HG02870 (cell line): ENCODE results near the gene CEP57L1.
"Not testable (repeated sequence)": the region's sequence is repeated elsewhere in the genome, so short reads cannot be mapped to it uniquely, and the experiment has no call there.

Experiments used
- ATAC-seq: cut with Tn5 transposase; IDR thresholded peaks from one replicate; pipeline ENCODE4 v1.9.1; 2021; ENCODE audit warnings: mild to moderate bottlenecking, moderate library complexity; ENCODE audit not compliant: unreplicated experiment

Gene CEP57L1

DNA sequence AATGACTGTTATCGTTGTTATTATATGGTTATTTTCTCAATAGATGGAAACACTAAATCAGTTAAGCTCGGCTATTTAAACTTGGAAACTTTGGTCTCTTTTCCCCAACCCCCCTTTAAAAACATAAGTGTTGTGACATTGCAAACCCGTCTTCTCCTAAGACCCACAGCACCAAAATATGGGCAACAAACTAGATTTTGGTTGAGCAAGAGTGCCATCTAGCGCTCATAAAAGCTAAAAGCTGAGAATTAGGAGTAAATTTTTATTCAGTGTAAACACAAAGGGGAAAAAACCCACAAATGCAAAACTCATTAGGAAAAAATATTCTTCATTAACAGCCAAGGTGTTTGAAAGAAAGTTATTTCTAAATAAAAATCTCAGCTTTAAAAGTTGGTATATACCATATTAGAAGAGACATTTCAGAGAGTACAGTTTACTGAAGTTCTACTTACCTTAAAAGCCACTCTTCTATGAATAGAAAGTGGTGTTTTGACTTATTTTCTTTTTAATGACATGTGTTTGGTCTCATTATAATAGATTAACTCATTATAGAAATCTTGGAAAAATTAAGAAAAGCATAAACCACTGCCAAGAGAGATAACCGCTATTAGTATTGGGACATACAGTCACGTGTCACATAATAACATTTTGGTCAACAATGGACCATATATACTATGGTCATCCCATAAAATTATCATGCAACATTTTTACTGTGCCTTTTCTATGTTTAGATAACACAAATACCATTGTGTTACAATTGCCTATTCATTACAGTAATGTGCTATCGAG lies 21.8 kb upstream of the CEP57L1 start:
- no peak for ATAC-seq

DNA sequence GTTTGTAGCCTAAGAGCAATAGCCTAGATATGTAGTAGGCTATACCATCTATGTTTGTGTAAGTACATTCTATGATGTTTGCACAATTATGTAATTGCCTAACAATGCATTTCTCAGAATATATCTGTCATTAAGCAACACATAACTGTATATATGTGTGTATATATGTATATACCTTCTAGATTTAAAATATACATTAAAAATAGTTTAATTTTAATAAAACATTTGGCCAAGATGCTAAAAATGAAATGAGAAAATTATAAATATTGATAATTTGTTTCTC lies 21.2 kb upstream of the CEP57L1 start:
- ATAC-seq = no peak

DNA sequence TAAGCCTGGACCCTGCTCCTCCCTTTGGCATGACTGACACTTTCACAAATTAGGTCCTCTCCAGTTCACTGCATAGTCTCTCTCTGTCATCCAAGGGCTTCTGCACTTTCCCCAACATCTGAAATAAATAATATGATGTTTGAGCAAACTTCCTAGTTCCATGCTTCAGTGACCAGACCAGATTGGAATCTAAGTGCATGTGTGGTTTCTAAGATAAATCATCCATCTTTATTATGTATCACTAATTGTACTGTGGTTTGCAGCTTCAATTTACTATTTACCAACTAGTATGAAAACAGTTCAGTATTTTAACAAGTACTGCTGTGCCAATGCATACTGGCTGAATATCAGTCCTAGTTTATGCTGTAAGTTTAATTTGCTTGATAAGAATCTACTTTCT lies 19.4 kb upstream of the CEP57L1 start:
- ATAC-seq = no peak

DNA sequence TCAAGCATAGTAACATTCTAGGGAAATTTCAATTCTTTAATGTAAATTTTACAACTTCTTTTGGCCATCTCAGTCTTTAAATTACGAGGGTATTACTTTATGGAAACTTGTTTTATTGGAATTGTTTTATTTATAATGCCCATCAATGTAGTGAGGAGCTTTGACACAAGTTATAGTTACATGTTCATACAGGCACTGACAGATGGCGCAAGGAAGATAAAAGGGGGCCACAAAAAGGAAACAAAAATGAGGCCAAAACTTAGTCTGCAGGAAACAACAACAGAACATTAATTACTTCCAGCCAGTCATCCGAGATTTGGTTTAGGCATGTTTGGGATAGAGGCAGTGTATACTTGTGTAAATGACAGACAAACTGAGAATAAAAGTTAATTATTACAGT lies 18.9 kb upstream of the CEP57L1 start:
- ATAC-seq = no peak

DNA sequence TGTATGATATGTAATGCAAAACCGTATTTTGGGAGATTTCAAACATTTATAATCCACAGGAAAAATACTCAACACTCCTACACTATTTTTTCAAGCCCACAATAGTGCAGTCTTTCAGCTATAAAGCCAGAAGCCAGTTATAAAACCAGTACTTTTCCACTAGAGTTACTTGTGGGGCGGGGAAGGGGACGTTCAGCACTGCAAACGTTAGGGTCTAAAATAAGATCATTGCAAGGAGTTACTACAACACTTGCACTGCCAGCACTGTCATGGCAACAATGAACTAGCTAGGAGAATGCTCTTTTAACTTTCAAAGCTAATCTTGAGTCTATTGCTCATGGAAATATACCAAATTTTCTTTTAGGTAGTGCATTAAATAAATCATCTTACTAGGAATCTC lies 15.3 kb upstream of the CEP57L1 start:
- no peak for ATAC-seq

DNA sequence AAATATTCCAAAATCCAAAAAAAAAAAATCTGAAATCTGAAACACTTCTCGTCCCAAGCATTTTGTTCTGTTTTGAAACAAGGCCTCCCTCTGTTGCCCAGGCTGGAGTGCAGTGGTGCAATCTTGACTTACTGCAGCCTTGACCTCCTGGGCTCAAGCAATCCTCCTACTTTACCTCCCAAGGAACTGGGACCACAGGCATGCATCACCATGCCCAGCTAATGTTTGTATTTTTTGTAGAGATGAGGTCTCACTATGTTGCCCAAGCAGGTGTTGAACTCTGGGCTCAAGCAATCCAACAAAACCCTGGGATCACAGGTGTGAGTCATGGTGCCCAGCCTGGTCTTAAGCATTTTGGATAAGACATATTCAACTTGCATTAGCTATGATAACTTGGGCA lies 14.3 kb upstream of the CEP57L1 start:
- ATAC-seq = no peak

DNA sequence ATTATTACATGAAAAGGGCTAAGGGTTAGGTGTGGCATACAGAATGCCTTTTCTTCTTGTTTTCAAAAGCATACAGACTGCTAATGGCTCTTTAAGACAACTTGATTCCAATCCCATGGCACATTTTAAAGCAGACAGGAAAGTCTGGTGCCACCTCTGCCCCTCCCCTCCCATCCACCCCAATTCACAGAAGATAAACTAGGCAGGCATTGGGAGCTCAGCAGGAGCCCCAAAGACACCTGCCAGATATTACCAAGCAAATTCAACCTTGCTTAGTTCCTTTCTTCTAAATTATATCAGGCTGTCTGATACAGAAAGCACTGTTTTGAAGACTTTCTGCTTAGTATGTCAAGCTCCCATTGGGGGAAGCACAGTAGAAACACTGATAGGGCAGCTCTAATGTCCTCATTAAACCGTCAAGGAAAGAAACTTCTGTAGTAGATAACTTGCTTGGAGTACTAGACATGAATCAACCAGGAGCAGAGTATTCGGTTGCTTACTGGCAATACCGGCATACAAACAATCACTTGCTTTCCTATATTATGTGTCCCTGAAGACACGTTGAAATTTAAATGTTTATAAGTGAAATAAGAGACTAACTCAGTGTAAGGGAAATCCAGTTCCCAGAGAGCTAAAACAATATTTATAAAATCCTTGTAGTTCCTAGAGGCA lies 13.7 kb upstream of the CEP57L1 start:
- no peak for ATAC-seq

DNA sequence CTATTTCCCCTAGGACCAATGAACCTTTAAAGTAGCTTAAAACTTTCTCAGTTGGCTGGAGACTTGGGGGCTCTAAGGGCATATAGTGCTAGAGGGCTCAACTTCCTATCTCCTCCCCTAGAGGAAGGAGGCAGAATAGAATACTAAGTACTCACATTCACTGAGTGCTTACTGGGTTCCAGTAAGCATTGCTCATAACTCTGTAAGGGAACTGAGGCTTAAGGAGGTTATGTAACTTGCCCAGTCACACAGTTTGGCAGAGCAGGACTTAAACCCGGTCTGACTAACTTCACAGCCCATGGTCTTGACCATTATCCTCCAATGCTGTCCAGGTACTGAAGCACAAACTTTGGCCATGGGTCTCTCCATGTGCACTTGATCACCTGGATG lies 13.1 kb upstream of the CEP57L1 start:
- ATAC-seq = no peak

DNA sequence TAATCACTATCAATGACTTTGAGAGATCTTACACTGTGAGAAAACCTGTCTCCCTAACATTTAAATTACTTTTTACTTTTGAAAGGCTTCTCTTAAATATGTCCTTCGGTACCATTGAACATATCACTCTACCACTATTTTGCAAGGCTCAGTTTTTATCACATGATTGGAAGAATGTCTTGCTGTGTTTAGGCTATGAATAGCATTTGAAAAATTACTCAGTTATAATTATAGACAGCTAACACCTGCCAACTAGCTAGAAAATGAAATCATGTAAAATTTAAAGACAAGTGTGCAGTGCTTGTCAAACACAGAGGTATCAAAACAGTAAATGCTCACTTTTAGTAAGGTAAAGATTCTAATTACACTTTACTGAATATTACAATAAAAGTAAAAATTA lies 11.7 kb upstream of the CEP57L1 start:
- ATAC-seq = peak; percentile 45

DNA sequence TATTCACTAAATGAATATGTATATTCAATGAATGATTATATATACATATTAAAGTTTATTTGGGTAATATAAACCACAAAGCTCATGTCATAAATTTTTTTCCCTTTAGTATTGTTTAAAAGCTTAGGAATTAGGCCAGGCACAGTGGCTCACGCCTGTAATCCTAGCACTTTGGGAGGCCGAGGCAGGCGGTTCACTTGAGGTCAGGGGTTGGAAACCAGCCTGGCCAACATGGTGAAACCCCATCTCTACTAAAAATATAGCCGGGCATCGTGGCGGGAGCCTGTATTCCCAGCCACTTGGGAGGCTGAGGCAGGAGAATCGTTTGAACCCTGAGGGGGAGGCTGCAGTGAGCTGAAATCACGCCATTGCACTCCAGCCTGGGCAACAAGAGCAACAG lies 11.2 kb upstream of the CEP57L1 start:
- ATAC-seq = not testable (repeated sequence)

DNA sequence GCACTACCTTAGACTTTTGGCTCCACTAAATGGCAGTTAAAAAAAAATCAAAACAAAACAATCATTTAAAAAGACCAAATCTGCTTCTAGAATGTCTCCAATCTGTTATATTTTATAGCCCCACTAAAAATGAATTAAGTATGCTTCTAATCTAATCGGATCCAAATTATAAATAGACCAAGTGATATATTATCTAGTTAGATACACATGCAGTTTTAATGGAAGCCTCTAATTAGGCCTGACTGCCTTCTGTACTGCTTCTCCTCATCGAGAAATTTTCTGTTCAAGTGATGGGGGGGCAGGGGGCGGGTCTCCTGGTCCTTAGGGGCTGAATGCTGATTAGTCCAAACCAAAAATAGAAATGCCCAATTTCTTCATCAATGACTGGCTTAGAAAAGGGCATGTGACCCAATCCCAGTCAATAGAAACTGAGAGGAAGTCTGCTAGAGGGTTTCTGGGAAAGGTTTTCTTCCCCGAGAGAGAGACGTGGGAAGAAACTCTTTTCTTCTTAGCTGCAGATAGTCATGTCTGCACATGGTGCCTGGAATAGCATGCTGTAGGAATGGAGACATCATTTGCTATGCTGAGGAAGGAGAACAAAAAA lies 7.5 kb upstream of the CEP57L1 start:
- no peak for ATAC-seq

DNA sequence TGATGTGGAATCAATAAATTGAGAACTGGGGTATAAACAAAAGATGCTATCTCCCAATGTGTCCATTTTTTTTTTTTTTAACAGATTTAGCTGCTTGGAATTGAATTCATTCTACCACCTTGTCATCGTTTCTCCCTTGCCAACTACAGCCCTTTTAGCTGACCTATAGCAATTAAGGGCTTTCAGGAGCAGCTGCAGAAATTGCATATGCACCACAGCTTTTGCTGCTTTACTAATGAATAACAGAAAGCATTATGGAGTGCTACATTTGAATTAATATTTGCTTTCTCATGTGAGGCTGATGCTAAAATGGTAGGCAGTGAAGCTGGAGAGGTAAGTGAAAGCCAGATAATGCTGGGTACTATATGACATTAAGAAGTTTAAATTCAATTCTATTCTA lies 6.3 kb upstream of the CEP57L1 start:
- ATAC-seq = no peak

DNA sequence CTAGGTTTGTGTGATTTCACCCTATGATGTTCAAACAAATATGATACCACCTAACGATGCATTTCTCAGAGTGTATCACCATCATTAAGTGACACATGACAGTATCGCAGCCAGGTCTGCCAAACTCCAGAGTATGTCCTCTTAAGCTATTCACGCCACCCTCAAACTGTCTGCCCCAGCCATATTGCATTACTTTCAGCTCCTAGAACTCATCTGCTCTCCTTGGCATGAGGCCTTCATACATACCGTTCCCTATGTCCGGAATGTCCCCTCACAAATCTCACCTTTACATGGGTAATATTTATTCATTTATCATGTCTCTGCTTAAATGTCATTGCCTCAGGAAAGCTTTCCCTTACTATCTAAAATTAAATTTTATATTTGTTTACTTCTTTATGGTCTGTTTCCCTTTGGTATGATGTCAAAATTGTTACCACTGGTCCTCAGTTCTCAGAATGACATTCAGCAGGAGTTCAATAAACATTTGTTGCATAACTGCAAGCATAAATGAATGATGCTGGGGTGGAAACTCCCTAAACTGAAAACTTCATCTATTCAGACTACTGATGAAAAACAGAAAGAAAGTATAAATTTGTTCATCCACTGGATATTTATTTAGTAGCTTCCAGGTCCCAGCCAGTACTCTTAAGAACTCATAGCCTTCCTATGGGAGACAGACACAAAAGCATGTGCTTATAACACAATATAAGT lies 3.8 kb upstream of the CEP57L1 start:
- ATAC-seq = no peak

DNA sequence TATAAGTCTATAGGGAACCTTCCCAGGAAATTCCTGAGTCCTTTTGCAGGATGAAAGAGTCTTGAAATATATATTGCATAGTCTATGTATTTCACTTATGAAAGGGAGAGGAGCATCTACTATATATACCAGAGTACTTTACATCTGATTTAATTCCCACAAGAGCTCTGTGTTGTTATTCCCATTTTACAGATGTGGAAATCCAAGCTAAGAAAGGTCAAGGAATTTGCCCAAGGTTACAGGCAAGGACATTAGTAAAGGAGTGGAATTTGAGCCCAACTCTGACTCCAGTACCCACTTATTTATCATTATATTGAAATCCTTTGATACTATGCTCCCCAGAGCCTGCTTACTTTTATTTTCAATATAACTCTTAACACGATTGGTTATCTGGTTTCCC lies 3.2 kb upstream of the CEP57L1 start:
- ATAC-seq = no peak

DNA sequence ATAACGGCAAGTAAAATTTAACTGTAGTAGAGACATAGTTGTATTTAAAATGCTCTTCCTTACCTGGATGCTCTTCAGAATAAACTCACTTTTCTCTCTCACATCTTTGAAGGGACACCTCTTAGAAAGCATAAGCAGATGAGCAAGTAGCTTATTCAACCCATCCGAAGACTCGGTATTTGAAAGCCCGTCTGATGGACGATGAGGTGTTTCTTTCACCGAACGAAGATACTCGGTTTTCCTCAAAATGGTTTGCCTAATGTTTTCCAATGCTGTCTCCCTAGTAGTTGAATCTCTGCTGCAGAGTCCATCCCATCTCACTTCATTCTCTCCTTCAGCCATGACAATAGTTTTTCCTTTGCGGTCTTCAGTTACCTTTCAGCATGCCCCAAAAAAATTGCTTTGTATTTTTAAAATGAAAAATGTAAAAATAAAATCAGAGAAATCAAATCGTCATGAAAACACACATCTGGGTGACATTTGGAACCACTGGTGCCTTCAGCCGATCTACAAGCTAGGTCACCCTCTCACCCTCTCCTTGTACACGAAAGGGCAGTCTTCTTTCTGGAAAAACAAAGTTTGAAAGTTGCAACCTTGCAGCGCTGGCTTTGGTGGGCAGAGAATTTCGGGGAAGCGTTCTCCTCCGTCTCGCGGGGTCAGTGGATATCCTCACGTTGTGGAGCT lies 1.4 kb upstream of the CEP57L1 start:
- ATAC-seq = peak; percentile 1

DNA sequence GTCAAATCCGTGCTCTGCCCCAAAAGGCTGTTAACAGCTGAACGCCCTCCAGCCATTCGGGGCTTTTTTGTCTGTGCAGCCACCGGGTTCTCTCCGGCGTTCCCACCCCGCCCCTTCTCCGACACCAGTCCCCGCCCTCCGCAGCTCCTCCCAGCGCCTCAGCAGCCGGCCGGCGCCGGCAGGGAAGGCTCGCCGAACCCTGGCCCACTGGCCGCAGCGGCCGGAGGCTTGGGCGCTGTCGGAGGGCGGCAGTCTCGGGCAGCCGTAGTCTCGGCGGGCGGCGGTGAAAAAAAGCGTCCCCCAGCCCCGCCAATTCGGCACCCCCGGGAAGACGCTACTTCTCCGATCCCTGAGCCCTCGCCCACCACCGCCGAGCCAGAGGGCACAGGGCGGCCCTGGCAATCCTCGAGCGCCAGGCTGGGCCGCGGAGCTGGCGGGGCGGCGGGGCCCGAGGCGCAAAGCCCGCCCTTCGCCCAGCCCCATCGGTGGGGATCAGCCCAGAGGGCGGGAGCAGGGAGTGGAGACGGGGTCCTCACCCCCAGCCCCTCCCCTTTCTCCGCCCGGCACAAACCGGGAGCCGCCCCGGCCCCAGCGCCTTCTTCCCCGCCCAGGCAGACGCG lies 781 bp upstream of the CEP57L1 start, which contains the start of gene SESN1:
Gene SESN1 (minus strand): TSS at position 431 of the 620 bp plus-strand sequence. CDS start 773 bp downstream, outside the sequence.
- peak; percentile 71 for ATAC-seq

DNA sequence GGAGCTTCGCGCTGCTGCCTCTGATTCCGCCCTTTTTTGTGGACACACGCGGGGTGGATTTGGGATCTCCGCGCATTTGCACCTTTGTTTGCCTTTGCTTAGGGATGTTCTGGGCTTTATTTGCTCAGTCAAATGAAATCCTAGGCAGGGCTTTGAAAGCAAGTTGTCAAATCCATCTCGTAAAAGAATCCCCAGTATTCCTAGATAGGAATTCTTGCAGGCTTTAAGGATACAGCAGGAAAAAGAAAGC lies 453 bp downstream of the CEP57L1 start:
- ATAC-seq = no peak

DNA sequence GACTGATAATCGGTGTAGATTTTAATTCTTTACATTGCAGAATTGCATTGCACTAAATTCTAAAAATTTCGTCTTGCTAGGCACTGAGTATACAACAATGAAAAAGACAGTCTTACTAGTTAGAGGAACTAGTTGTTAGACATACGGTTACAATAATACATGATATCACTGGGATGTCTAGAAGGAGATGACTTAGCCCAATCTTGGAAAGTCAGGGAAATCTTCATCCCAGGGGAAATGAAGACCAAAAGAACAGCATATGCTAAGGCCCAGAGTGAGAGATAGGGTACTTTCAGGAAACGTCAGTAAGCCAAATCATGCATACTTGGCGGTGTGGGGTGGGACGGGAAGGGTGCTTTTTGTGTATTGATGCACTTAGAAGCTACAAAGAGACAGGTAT lies 901 bp downstream of the CEP57L1 start:
- ATAC-seq = no peak

DNA sequence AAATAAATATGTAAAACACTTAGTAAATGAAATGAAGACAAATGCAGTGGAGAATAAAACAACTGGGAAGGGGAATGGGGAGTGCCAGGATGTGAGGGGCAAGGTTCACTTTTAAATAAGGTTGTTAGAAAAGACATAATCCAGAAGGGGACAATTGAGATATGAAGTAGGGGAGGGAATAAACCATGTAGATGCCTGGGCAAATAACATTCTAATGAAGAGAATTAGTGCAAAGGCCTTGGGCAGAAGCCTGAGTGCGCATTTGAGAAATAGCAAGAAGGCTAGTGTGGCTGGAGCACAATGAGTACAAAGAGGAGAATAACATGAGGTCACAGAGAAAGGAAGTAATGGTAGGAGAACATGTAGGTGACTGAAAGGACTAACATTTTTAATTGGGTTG lies 2.4 kb downstream of the CEP57L1 start:
- ATAC-seq = no peak

DNA sequence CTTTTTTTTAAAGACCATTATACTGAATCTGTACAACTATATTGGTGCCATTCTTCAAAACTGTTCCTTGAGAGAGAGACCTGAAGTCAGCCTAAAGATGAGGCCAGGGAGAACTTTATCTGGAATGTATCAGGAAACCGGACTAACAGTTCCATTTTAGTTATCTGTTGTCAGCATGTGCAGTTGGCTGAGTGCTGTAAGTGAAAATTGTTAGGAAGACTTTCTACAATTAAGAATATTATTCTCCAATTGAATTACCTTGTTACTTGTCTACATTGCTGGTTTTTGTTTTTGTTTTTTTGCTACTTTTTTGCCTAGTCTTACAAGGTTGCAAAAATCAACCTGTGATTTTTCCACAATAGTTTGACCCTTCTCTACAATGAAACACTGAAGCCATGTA lies 7.5 kb downstream of the CEP57L1 start:
- no peak for ATAC-seq

DNA sequence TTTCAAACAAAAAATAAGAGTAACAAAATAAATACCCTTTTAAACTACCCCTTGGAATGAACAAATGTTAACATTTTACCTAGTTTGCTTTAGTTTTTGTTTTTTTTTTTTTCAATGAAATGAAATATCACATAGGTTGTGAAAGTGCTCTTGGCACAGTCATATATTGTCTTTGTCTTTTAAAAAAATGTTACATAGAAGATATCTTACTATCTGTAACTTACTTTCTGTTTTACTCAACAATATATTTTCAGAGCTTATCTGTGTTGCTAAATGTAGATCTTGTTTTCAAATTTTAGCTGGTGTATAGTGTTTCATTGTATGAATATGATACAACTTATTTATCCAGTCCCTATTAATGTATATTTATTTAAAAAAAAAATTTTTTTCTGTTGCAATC lies 8.6 kb downstream of the CEP57L1 start:
- ATAC-seq = peak; percentile 79
